Esophagus muscularis mucosa (tissue), 3 donors: ENCODE data around the gene DPH2.

ENCODE experiments used
- POLR2A ChIP-seq: fragments of 450-650 bp; IDR thresholded peaks from one replicate; pipeline ENCODE4 v1.6.1; 2017; ENCODE audit warnings: antibody characterized with exemption, moderate library complexity, mild to moderate bottlenecking, low read depth
- TF ChIP-seq, protein P1 (sequence below), 3 experiments: fragments of 200-600 bp in 2 of 3; fragments of 450-650 bp in 1 of 3; sonication (generic) in 2 of 3; IDR thresholded peaks; one replicate each; pipeline ENCODE4 v1.5.1; 2017 to 2019; ENCODE audit warnings: antibody characterized with exemption in 3 of 3, mild to moderate bottlenecking in 2 of 3, moderate library complexity in 1 of 3

DNA sequence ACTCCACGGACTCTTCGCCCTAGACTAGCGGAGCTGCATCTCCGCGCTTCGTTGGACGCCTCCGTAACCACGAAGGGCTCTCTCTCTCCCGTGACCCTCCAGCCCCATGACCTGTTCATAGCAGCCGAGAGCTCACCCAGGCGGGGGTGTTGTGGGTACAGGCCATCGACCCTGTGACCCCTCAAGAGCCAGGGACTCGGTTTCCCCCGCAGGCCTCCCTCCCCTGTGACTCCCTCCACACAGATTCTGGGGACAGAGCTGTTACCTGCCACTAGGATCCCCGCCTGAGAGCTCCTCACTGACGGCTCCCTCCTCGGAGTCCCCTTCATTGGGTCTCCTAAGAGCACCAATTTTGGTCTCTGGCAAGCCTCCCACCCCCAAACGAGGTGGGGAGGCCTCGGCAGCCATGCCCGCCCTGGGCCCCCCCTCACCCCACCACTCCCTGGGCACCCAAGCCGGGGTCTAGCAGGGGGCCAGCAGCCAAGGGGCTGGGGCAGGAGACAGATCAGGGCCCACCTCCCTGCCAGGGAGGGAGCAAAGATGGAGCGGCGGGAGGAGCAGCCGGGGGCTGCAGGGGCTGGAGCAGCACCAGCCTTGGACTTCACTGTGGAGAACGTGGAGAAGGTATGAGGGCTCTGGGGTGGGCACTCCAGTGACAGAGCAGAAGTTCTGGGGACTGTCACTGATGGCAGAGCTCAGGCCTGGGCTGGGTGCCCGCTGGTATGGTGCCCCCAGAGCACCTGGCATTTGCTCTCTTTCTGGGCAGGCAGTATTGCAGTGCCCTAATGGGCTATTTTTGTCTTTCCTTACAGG is 22.5 kb upstream of the DPH2 start:
- TF ChIP-seq, protein P1, sequence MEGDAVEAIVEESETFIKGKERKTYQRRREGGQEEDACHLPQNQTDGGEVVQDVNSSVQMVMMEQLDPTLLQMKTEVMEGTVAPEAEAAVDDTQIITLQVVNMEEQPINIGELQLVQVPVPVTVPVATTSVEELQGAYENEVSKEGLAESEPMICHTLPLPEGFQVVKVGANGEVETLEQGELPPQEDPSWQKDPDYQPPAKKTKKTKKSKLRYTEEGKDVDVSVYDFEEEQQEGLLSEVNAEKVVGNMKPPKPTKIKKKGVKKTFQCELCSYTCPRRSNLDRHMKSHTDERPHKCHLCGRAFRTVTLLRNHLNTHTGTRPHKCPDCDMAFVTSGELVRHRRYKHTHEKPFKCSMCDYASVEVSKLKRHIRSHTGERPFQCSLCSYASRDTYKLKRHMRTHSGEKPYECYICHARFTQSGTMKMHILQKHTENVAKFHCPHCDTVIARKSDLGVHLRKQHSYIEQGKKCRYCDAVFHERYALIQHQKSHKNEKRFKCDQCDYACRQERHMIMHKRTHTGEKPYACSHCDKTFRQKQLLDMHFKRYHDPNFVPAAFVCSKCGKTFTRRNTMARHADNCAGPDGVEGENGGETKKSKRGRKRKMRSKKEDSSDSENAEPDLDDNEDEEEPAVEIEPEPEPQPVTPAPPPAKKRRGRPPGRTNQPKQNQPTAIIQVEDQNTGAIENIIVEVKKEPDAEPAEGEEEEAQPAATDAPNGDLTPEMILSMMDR (IDR thresholded peaks at IDR 0.05) = no peak
- TF ChIP-seq POLR2A = no peak
